Measurements from ENCODE around the gene ODAD4.

Gene ODAD4

DNA sequence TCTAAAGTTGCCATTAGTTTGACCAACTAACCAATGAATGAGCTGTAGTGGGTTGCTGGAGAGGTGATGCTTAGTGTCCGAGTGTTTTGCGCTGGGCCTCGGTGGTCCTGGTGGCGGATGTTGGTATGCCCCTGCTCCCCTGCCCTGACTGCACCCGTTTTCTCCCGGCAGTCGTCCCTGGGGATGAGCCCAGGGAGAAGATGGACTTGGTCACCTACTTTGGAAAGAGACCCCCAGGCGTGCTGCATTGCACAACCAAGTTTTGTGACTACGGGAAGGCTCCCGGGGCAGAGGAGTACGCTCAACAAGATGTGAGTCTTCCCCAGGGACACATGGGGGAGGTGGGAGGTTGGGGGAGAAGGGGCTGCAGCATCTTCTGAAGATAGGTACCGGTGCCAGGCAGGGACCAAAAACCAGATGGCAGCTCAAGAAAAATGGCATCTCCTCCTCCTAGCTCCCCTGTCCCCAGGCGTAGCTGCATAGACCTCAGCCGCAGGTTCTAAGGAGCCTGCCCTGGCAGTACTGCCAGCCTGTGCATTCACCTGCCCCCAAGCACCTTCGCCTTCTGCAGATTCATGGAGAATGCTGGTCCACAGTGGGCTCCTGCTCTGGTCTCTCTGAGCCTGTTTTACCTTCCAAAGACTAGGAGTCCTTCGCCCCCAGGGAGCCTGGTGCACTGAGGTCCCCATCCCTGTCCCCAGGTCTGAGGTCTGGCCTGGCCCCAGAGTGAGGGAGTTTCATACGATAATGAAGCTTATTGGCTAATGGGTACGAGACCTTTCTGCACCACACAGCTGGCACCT lies 41.5 kb downstream of the ODAD4 start:
- DNase-seq (ENCODE audit: low read depth) = no peak

DNA sequence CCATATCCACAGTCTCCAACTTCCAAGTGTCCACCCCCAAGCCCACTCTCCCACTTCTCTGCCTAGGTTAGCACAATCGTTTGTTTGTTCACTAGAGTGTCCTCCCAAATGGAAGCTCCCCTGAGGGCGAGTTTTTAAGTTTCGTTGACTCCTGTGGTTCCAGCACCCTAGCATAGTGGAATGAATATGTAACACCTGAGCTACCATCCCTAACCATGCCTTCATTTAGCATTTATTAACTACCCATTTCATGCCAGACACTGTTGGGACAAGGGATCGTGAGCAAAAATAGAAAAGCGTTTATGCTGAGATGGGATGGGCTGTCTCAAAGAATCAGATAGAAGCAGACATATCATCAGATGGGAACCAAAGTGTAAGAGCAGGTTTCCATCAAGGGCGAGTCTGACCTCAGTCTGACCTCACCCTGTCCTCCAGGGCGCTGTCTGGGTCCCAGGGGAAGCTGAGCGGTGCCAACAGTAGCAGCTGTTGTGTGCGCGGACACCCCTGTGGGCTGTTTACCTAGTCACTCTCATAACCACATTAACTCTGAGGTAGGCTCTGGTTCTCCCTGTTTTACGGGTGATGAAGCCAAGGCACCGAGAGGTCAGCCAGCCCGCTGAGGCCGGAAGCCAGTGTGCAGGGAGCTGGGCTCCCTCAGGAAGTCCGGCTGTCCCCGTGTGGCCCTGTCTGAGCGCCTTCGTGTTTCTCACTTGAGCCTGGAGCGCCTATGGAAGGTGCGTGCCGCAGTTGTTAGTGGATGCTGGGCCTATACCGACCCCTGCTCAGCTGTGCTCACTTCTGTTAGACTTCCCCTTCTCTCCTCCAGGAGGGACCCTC lies 42.4 kb downstream of the ODAD4 start:
- DNase-seq (ENCODE audit: low read depth) = no peak

DNA sequence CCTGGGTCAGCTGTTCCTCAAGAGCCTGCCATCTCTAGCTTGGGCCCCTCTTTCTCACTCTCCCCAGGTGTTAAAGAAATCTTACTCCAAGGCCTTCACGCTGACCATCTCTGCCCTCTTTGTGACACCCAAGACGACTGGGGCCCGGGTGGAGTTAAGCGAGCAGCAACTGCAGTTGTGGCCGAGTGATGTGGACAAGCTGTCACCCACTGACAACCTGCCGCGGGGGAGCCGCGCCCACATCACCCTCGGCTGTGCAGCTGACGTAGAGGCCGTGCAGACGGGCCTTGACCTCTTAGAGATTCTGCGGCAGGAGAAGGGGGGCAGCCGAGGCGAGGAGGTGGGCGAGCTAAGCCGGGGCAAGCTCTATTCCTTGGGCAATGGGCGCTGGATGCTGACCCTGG lies 43.0 kb downstream of the ODAD4 start:
- DNase-seq (ENCODE audit: low read depth) = no peak

DNA sequence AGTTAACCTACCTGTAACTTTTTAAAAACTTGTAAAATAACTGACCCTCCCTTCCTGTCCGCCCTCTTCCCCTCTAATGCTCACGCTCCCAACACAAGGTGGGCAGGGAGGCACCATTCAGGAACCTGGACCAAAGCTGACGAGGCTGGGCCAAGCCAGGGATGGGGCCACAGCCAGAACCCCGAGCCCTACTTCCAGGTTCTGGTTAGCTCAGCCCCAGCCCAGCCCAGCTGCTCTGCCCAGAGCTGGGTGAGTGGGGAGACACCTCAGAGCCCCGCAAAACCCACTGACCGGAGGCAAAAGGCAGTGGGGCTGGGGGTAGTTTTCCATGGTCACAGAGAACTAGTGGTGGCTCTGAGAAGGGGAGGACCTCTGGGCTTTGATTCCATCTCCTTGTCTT lies 43.6 kb downstream of the ODAD4 start:
- no peak for DNase-seq (ENCODE audit: low read depth)

DNA sequence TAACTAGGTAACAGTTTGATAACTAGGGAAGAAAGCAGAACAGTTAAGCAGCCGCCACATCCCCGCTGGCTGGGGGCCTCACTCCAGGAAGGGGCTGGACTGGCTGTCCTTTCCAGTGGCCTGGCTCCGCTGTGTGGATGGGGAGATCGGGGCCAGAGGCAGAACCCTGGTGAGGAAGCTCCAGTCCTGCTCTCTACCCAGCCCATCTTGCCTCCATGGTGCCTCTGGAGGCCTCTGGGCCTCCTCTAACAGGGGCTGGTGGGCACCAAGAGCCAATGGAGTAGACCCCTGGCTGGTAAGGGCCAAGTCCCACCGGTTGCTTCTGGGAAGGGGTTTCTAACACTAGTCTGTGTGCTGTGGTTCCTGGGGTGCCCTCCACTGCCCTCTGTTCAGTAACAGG lies 44.2 kb downstream of the ODAD4 start:
- no peak for DNase-seq (ENCODE audit: low read depth)

DNA sequence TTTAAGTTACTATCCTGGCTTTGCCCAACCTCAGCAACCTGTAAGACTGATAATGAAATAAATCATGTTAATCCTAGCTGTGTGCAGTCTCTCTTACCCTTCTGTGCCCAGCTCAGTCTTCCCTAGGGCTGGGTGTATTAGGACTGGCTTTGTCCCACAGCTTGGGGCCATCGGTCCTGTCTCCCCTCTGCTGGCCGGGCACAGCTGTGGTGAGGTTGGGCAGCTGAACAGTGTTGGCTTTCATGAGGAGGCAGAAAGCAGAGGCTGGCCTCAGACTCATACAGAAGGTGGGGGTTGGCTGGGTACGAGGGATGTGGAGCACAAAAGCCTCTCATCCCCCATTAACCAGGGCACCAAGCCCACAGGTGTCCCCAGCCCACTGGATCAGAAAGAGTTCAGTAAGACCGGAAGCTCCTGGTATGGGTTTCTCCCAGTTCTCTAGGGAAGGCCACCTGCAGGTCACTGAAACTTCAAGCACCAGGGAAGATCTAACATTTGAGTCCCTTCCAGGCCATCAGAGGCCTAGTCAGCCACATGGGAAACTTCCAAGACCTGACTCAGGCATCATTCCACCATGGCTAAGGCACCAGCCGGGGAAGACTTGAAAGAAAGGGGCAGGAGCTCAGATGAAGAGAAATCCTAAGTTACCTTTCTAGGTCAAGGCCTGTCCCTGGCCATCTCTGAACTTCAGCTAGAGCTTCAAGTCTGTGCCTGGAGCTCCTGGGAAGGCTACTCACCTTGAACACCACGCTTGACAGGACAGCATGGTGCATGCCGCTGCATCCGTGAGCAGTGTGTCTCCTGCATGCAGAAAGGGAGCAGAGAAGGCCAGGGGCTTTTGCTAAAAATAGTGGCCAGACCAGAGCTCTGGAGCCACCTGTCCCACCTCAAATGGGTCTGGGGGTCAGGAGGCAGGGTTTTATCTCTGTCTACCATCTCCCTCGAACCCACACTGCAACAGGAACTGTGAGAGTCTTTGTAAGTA lies 45.0 kb downstream of the ODAD4 start:
- DNase-seq (ENCODE audit: low read depth) = no peak

DNA sequence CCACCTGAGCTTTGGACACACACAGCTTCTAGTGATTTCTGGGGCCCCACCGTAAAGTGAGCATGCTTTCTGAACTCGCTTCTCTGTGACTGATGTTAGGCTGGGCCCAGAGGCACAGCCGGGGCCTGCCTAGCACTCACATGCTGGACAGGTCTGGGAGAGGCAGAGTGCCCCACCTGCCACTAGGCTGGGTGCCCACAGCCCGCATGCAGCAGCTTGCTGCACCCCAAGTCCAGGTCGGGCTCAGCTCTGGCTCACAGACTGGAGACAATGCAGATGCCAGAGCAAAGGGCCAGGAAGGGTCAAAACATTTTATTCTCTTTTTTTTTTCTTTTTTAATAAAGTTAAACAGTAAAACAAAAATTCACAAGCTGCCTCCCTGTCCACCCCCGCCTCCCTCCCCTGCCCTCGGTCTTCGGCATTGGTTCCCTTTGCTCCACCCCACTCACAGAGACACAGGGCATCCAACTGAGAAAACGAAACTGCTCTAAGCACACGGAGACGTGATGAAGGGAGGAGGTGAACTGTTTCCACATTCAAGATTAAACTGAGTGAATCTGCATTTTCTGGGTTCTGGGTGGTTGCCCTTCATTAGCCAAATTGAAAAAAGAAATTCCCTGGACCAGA lies 45.8 kb downstream of the ODAD4 start:
- no peak for DNase-seq (ENCODE audit: low read depth)

DNA sequence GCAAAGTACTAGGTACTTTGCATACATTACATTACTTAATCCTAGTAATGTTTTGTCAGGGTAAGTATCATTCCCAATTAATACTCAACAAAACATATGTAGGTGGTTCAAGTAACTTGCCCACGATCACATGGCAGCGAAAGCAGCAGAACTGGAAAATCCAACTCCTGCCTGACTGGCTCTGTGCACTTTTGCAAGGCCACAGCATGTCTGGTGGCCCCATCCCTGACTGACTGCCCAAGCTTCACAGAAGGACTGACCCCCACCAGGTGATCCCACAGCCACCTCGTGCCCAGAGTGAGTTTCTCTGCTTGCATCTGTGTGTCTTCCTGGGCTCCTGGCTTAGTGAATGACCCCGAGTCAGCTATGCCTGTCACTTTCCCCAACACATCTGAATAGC lies 47.6 kb downstream of the ODAD4 start:
- no peak for DNase-seq (ENCODE audit: low read depth)

DNA sequence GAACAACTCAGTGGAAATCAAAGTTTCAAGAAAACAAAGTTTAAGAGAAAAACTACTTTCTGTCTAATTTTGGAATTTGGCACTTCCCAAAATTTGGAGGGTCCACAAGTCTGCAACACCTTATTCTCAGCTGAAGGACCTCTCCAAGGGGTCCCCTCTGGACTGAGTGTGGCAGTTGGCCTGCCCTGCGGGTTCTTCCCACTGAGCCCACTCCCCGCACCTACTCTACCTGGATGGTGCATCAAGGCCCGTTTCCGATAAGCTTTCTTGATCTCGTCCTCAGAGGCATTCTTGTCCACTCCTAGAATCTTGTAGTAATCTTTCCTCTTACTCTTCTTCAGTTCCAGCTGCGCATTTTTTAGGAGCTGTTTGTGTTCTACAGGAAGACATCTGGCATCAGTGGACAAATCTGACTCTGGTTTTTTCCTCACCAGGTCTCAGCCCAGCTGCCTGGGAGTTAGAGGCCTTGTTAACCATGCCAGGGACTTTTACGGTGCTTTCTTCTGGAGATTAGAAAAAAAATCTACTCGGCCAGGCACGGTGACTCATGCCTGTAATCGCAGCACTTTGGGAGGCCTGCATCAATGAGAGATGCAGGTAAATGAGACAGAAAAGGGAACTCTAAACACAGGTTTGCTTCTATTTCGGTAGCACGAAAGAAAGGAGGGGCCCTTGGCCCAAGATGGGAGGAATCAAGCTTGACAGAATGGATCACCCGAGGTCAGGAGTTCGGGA lies 51.8 kb downstream of the ODAD4 start:
- DNase-seq (ENCODE audit: low read depth) = no peak

DNA sequence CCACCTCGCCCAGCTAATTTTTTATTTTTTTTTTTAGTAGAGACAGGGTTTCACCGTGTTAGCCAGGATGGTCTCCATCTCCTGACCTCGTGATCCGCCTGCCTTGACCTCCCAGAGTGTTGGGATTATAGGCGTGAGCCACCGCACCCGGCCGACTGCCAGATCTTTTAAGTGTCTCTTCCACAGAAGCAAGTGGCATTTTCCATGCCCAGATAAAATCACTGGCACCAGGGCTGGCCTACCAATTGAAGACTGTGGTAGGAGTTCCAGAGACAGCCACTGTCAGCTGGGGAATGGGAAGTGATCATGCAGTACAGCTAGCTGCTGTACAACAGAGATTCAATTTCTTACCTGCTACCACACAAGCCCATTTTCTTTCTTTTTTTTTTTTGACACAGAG lies 54.0 kb downstream of the ODAD4 start:
- DNase-seq (ENCODE audit: low read depth) = no peak

DNA sequence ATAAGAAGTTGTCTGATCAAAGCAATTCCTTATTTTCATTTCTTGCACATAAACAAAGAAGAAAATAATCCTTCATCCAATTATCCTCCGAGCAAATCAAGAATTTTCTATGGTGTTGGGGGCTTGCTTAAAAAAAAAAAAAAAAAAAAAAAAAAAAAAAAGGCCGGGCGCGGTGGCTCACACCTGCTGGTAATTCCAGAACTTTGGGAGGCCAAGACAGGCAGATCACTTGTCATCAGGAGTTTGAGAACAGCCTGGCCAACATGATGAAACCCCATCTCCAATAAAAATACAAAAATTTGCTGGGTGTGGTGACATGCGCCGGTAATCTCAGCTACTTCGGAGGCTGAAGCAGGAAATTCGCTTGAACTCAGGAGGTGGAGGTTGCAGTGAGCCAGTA lies 55.5 kb downstream of the ODAD4 start:
- no peak for DNase-seq (ENCODE audit: low read depth)

DNA sequence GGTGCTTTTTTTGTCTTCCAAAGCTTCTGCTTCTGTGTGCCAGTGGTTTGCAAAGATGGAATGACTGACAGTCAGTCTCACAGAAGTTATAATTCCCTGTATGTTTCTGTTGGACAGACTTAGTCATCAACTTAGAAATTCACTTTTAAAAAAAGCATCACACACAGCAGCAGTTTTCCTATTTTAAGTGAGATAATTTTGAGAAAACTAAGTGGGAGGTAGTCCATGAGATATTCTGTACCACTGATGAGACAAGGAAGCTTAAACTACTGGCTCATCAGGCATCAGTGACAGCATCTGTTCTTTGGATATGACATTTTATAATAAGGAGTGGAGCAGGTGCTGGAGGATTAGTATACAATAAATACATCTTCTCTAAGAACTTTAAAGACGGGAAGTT lies 56.2 kb downstream of the ODAD4 start:
- no peak for DNase-seq (ENCODE audit: low read depth)

DNA sequence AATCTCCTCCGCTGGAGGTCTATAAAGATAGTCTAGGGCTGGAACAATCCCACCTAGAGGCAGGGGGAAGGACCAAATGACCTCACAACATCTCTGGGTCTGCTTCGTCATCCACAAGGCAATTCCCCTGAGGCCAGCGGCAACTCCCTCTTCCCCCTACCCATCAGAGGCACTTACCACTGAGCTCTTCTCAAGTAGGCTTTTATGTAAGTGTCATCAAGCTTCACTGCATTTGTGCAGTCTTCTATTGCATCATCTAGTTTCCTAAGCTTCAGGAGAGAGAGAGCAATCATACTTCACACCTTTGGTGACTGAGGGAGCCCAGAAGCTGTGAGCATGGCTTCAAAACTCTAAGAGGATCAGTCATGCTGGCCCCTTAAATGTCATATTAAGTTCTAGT lies 57.2 kb downstream of the ODAD4 start:
- no peak for DNase-seq (ENCODE audit: low read depth)

DNA sequence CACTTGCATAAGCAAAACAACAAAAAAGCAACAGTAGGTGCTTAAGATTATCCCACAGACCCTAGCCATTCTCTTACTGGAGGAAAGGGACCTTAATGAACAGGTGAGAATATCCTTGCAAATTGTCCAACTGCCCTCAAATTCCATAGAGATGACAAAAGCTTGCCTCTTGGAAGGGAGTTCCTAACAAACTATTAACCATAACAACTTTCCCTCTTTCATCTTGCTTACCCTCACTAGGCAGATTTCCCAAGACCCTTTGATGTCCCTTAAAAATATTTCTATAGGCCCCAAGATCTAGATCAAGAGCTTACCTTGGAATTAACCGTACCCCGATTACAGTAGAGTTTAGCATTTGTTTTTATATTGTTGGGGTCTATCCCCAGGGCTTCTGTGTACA lies 58.0 kb downstream of the ODAD4 start:
- no peak for DNase-seq (ENCODE audit: low read depth)

DNA sequence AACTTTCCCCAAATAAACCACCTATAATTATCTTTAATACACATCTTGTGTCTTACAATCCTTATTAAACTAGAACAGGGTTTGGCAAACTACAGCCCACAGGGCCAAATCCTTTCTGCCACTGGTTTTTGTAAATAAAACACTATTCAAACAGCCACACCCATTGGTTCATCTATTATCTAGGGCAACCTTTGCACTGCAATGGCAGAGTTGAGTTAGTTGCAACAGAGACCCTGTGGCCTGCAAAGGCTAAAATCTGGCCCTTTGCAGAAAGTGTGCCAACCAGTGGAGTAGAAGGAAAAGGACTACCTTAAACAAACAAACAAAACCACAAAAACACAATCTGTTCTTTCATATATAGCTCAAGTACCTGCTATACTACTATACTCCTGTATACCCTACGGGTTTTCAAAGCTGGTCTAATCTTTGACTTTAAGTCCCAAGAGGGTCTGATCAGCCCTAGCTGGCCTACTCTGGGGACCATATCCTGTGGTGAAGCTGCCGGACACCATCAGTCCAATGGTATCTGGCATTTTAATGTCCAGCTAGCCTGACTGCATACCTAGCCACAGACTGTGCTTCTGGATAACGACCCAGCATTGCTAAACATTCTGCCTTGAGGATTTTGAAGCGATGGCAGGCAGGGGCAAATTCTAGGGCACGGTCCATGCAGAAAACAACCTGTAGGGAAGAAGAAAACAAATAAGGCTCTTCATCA lies 59.4 kb downstream of the ODAD4 start:
- no peak for DNase-seq (ENCODE audit: low read depth)

DNA sequence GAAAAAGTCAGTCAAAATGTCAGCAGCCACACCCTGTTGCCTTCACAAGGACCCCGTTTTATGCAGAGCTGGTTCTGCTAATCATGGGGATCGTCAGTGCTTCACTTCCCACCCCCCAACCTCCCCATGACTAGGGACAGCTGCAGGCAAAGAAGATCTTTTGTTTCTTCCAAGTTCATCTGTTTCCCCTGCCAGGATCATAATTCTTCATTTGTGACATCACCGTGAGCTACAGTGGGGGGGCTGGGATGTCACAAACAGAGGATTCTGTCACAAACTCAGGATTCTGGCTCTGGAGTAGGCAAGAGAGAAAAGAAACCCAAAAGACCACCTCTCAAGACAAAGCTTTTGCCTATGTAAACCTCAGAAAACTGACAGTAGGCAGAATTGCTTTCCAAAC lies 62.2 kb downstream of the ODAD4 start:
- DNase-seq (ENCODE audit: low read depth) = no peak

DNA sequence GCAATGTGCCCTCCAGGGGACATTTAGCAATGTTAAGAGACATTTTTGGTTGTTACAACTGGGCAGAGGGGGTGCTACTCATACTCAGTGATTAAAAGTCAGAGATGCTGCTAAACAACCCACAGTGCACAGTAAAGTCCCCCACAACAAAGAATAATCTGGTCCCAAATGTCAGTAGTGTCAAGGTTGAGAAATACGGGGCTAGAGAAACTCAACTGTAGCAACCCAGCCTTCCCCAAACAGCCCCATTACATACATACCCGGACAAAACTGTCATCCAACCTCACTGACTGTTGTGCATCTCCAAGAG lies 66.4 kb downstream of the ODAD4 start:
- DNase-seq (ENCODE audit: low read depth) = no peak

DNA sequence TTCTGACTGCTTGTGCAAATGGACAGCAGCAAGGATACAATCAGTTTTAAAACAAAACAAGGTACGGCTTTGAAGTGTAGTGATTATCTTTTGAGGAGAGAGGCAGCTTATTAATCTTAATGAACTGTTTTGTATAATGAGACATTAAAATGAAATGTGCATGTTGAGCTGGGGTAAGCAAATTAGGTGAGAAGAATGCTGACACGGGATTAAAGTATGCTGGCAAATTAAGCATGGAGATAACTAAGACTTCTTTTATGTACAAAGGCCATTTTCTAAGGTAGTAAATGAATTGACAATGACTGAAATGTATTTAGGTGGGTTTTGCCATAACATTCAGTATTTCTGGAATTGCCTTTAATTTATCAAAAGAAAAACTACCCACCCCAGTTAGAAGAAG lies 68.1 kb downstream of the ODAD4 start:
- DNase-seq (ENCODE audit: low read depth) = no peak

DNA sequence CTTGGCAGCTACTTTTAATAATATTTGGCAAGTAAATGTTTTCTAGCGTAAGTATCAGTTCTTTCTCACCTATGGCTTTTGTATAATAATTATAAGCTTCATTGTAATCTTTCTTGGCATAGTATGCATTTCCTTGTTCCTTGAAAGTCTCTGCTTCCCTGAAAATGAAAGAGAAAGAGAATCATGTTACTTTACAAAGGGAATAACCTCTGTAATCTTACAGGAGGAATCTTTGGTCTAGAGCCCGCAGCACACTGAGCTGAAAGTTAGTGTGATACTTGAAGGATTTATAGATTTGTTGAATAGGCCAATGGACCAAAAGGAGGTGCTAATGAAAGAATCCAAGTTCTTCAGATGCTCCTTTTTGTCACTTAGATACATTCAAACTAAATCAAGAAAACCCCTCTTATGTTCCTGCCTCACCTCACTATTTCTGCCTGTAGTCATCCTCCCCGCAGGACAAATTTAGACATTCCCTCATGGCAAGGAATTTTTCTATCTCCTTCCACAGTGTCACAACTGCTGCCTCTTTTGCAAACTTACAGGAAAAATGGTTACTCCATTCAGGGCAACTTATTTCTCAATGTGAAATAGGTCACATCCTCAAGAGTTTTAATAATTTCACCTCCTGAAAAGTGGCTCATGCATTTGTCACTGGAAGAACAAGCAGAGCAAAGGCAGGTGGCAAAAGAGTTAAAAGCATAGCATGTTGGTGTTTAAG lies 70.2 kb downstream of the ODAD4 start:
- DNase-seq (ENCODE audit: low read depth) = no peak

DNA sequence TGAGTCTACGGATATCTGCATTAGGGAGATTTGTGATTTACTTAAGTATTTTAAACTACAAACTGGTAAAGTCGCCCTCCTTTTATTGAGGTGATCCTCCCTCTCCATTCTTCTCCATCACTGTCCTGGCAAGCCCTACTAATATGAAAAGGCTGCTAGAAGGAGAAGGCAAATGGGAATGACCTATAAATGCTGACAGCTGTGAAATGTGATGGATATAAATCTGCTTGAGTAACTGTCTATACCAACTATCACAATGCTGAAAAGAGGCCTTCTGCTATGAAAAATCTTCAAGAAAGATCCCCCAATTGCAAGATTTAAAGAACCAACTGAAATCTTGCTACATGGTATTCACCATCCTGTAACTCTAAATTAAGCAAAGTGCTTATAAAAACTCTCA lies 71.3 kb downstream of the ODAD4 start:
- DNase-seq (ENCODE audit: low read depth) = no peak
